KMS-11 (cell line): ENCODE results near the gene SULT1A1.

Experiments
- H2AFZ ChIP-seq: fragments of 200-600 bp; sonication (generic); 2 replicates; pipeline ENCODE4 v1.6.1; 2016; ENCODE audit warnings: antibody characterized with exemption, mixed run types, low read depth
- H3K27ac ChIP-seq: fragments of 200-600 bp; sonication (generic); 2 replicates; pipeline ENCODE4 v1.6.1; 2016; ENCODE audit warnings: mild to moderate bottlenecking, mixed run types
- H3K27me3 ChIP-seq: fragments of 200-600 bp; sonication (generic); 2 replicates; pipeline ENCODE4 v1.6.1; 2017; ENCODE audit warnings: mild to moderate bottlenecking, low read depth, mixed run types, moderate library complexity; ENCODE audit not compliant: insufficient read depth
- H3K36me3 ChIP-seq: fragments of 200-600 bp; sonication (generic); 2 replicates; pipeline ENCODE4 v1.6.1; 2017; ENCODE audit warnings: mild to moderate bottlenecking, mixed run types; ENCODE audit not compliant: insufficient read depth
- H3K4me1 ChIP-seq: fragments of 200-600 bp; sonication (generic); 2 replicates; pipeline ENCODE4 v1.6.1; 2016; ENCODE audit warnings: mild to moderate bottlenecking, low read depth, mixed run types; ENCODE audit not compliant: poor library complexity, severe bottlenecking
- H3K4me2 ChIP-seq: fragments of 200-600 bp; sonication (generic); 2 replicates; pipeline ENCODE4 v1.7.0; 2016; ENCODE audit warnings: mild to moderate bottlenecking, mixed run types
- H3K4me3 ChIP-seq: fragments of 200-600 bp; sonication (generic); IDR thresholded peaks from 2 replicates; pipeline ENCODE4 v1.6.1; 2017; ENCODE audit warnings: low read depth, low read length, mixed read lengths; ENCODE audit not compliant: insufficient read depth
- H3K79me2 ChIP-seq: fragments of 200-600 bp; sonication (generic); 2 replicates; pipeline ENCODE4 v1.6.1; 2016; ENCODE audit warnings: low read depth, mixed run types; ENCODE audit not compliant: insufficient read depth
- H3K9ac ChIP-seq: fragments of 200-600 bp; sonication (generic); 2 replicates; pipeline ENCODE4 v1.6.1; 2016; ENCODE audit warnings: mild to moderate bottlenecking, mixed run types
- H4K20me1 ChIP-seq: fragments of 200-600 bp; sonication (generic); 2 replicates; pipeline ENCODE4 v1.6.1; 2016; ENCODE audit warnings: mild to moderate bottlenecking, mixed run types; ENCODE audit not compliant: insufficient read depth
- CTCF ChIP-seq: fragments of 200-600 bp; sonication (generic); conservative IDR thresholded peaks from 2 replicates; pipeline ENCODE4 v1.6.1; 2017; ENCODE audit warnings: low read depth, mild to moderate bottlenecking, antibody characterized with exemption, low read length, moderate library complexity, mixed read lengths

The SULT1A1 gene

GRCh38 chr16:28586466-28586865 lies 23.4 kb downstream of the SULT1A1 start:
- H2AFZ ChIP-seq, result no peak overlapping the region
- no peak overlapping the region for H3K9ac ChIP-seq
- no peak overlapping the region for H3K4me3 ChIP-seq
- no peaks in the 10 kb centered on the region for H3K4me1 ChIP-seq
- H3K79me2 ChIP-seq, result no peaks in the 10 kb centered on the region
- H4K20me1 ChIP-seq, result no peaks in the 10 kb centered on the region
- no peak overlapping the region for H3K27ac ChIP-seq
- H3K36me3 ChIP-seq, result no peaks in the 10 kb centered on the region
- no peaks in the 10 kb centered on the region for H3K27me3 ChIP-seq
- no peak overlapping the region for H3K4me2 ChIP-seq
- no peak for TF ChIP-seq CTCF

- Histone ChIP-seq H3K27ac (no peak overlapping the region), H4K20me1 (no peaks in the 10 kb centered on the region), H3K4me1 (no peaks in the 10 kb centered on the region), H3K9ac (no peak overlapping the region), H3K27me3 (no peaks in the 10 kb centered on the region), H2AFZ (no peak overlapping the region), H3K4me2 (no peak overlapping the region), H3K4me3 (no peak overlapping the region), H3K36me3 (no peaks in the 10 kb centered on the region), H3K79me2 (no peaks in the 10 kb centered on the region)
- TF ChIP-seq CTCF, result no peak
Measured at GRCh38 chr16:28585674-28586073, 24.2 kb downstream of the SULT1A1 start.

DNA sequence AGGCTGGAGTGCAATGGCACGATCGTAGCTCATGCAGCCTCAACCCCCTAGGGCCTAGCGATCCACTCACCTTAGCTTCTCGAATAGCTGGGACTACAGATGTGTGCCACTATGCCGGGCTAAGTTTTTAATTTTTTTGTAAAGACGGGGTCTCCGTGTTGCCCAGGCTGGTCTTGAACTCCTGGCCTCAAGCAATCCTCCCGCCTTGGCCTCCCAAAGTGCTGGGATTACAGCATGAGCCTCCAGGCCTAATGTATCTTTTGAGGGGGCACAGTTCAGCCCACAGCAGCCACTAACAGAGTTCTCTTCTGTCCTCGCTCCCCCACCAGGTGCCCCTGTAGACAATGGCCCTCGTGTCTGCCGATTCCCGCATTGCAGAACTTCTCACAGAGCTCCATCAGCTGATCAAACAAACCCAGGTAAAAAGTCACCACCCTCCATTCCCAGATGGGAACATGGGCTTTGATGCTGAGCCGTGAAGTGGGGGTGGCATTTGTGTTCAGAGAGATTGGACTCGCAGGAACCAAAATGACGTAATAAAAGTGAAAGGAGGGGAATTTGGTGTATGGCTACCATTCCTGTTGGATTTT lies 29.0 kb downstream of the SULT1A1 start:
- H3K36me3 ChIP-seq, result no peaks in the 10 kb centered on the region
- TF ChIP-seq CTCF, result no peak
- no peaks in the 10 kb centered on the region for H3K79me2 ChIP-seq
- no peak overlapping the region for H3K9ac ChIP-seq
- H3K4me3 ChIP-seq, result no peak overlapping the region
- H3K27ac ChIP-seq, result no peak overlapping the region
- H3K4me1 ChIP-seq, result no peaks in the 10 kb centered on the region
- H4K20me1 ChIP-seq, result no peaks in the 10 kb centered on the region
- H2AFZ ChIP-seq, result no peak overlapping the region
- no peaks in the 10 kb centered on the region for H3K27me3 ChIP-seq
- H3K4me2 ChIP-seq, result no peak overlapping the region

- no peaks in the 10 kb centered on the region for H4K20me1 ChIP-seq
- no peaks in the 10 kb centered on the region for H3K4me1 ChIP-seq
- H3K79me2 ChIP-seq, result no peaks in the 10 kb centered on the region
- no peak overlapping the region for H3K9ac ChIP-seq
- no peak overlapping the region for H3K27ac ChIP-seq
- no peak overlapping the region for H3K4me3 ChIP-seq
- TF ChIP-seq CTCF, result no peak
- no peak overlapping the region for H2AFZ ChIP-seq
- no peaks in the 10 kb centered on the region for H3K27me3 ChIP-seq
- no peaks in the 10 kb centered on the region for H3K36me3 ChIP-seq
- H3K4me2 ChIP-seq, result no peak overlapping the region
Measured at GRCh38 chr16:28575446-28576109, 34.3 kb downstream of the SULT1A1 start.
